Natural killer cell (primary cell): ENCODE results near the gene GALNT2. TPM values are rescaled to one million over a fixed set of nuclear protein-coding genes. Genes with fewer than 3 reads are reported as not detected.

Experiments used
- ATAC-seq, 3 donors: fragments of 150-1000 bp in 2 of 3; fragments of 200-7000 bp in 1 of 3; cut with Tn5 transposase; 1 replicate in 1 of 3; 2 replicates in 2 of 3; pipeline ENCODE4 v1.10.0; 2021; ENCODE audit warnings: mild to moderate bottlenecking in 2 of 3, moderate library complexity in 2 of 3
- DNase-seq, 2 donors: peaks; one replicate each; pipeline versions ENCODE4 v3.0.0 to v3.0.0-alpha.2; 2013 to 2021; ENCODE audit warnings: mixed read lengths in 1 of 2
- H3K27ac ChIP-seq: one replicate; pipeline ENCODE4 v1.5.1; 2013; ENCODE audit warnings: mild to moderate bottlenecking, low read length
- H3K27me3 ChIP-seq: one replicate; pipeline ENCODE4 v1.6.1; 2013; ENCODE audit warnings: low read length; ENCODE audit not compliant: control insufficient read depth, insufficient read depth
- H3K36me3 ChIP-seq: one replicate; pipeline ENCODE4 v1.6.1; 2013; ENCODE audit warnings: low read length; ENCODE audit not compliant: control insufficient read depth, insufficient read depth
- H3K4me1 ChIP-seq: one replicate; pipeline ENCODE4 v1.6.1; 2013; ENCODE audit warnings: low read length; ENCODE audit not compliant: control insufficient read depth, insufficient read depth
- H3K4me3 ChIP-seq: one replicate; pipeline ENCODE4 v1.5.1; 2013; ENCODE audit warnings: low read length
- H3K9me3 ChIP-seq: one replicate; pipeline ENCODE4 v1.6.1; 2013; ENCODE audit warnings: low read length; ENCODE audit not compliant: control insufficient read depth, insufficient read depth
- H3K27ac Mint-ChIP-seq, 2 donors: one replicate each; pipeline ENCODE4 v1.8.0; 2022; ENCODE audit warnings: mild to moderate bottlenecking in 2 of 2, mixed read lengths in 2 of 2, moderate library complexity in 1 of 2
- H3K27me3 Mint-ChIP-seq, 2 donors: one replicate each; pipeline ENCODE4 v1.8.0; 2022; ENCODE audit warnings: low read depth in 2 of 2, mixed read lengths in 2 of 2
- H3K36me3 Mint-ChIP-seq: one replicate; pipeline ENCODE4 v1.8.0; 2022; ENCODE audit warnings: mixed read lengths
- H3K4me1 Mint-ChIP-seq, 2 donors: one replicate each; pipeline ENCODE4 v1.8.0; 2022; ENCODE audit warnings: mixed read lengths in 2 of 2
- H3K4me3 Mint-ChIP-seq: one replicate; pipeline ENCODE4 v1.8.0; 2022; ENCODE audit warnings: mild to moderate bottlenecking, moderate library complexity, mixed read lengths
- H3K9me3 Mint-ChIP-seq, 2 donors: one replicate each; pipeline ENCODE4 v1.8.0; 2022; ENCODE audit warnings: mixed read lengths in 2 of 2
- CTCF ChIP-seq: fragments of 200-600 bp; IDR thresholded peaks from one replicate; pipeline ENCODE4 v1.8.0; 2022; ENCODE audit warnings: antibody characterized with exemption
- WGBS: methylation state at CpG from one replicate; pipeline ENCODE4 v1.1.7; 2013; ENCODE audit warnings: missing lambda C conversion rate; ENCODE audit not compliant: insufficient coverage; 5-methylcytosine and 5-hydroxymethylcytosine counted together
- intact Hi-C: fragments of 100-400 bp; cut with micrococcal nuclease; formaldehyde crosslinking; loops from one replicate; pipeline ENCODE4 v1.14.2; 2022
- total RNA-seq, 4 donors: library from RNA; stranded (reverse); fragments of 120-200 nt in 1 of 4; gene quantifications; one replicate each; pipeline versions ENCODE4 v1.2.3 to v1.2.4, GENCODE V29; 2013 to 2022

GALNT2 gene
- total RNA-seq, 3 donors from 2014 or later (not counting 1 experiment from before 2014, with no cell fraction given): 31.2 to 53.6 (median 47.3) TPM

DNA sequence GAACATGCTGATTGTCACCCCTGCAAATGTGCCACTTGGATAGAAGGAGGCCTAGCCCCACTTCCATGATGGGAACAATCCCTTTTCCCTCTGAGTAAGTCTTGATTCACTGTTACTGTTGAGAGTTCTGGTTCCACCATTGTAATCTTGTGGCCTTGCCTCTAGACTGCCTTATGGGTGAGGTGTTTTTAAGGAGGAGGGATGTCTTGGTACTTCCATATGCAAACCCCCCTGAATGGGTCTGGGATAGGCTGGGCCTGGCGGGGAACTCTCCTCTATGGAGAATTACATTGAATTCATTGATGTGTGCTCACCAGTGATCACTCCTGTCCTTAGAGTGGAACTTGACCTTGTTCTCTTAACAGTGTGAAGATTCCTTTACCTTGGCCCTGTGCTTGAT lies 5.8 kb downstream of the GALNT2 start:
- no peak for DNase-seq
- H3K4me1 Mint-ChIP-seq: peaks cover 51 to 61% of the 10 kb centered on the region in 2 donors
- H3K36me3 ChIP-seq: no peaks in the 10 kb centered on the region
- H3K36me3 Mint-ChIP-seq: no peaks in the 10 kb centered on the region
- H3K9me3 Mint-ChIP-seq: no peaks in the 10 kb centered on the region
- no peak for ATAC-seq
- WGBS: 100% methylated on average over 1 of the region's 1 CpG
- H3K27me3 Mint-ChIP-seq: no peaks in the 10 kb centered on the region
- H3K27me3 ChIP-seq: no peaks in the 10 kb centered on the region
- no peak overlapping the region for H3K27ac ChIP-seq
- intact Hi-C loops: no loop called here
- peaks cover 10% of the 10 kb centered on the region for H3K4me1 ChIP-seq
- H3K27ac Mint-ChIP-seq: peak overlapping the region in 1 of 2 donors; percentile 6
- H3K4me3 Mint-ChIP-seq: no peak overlapping the region
- no peaks in the 10 kb centered on the region for H3K9me3 ChIP-seq
- TF ChIP-seq CTCF: no peak
- H3K4me3 ChIP-seq: no peak overlapping the region

DNA sequence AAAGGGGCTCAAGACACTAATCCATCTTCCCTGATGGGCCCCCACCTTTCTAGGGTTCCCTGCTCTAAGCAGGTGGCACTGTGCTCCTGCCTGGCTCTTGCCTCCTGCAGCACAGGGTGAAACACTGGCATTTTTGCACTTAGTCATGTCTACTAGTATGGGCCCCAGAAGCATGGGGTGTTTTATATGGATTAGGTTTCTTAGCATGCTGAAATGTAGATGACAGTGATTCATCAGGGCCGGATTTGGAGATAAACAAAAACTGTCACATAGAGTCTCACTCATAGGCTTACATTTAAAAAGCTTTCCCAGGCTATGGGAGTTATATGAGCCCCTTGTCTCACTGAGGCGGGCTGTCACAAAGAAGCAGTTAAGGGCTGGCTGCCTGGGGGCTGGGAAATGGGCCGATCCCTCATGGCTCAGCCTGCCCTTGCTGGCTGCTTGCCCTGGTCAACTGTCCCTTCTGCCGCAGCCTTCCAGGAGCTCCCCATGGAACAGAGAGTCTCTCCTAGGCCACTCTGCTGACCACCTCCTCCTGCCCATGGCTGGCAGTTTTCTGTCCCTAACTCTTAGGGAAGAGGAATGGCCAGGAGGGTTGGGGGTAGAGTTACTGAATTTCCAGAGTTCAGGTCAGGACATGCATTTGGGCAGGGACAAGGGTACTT lies 6.5 kb downstream of the GALNT2 start:
- intact Hi-C loops: no loop called here
- Mint-ChIP-seq H3K4me1 (peaks cover 46 to 54% of the 10 kb centered on the region in 2 donors), H3K36me3 (no peaks in the 10 kb centered on the region), H3K27me3 (no peaks in the 10 kb centered on the region), H3K9me3 (no peaks in the 10 kb centered on the region), H3K27ac (peak overlapping the region in 1 of 2 donors; percentile 6), H3K4me3 (no peak overlapping the region)
- Histone ChIP-seq H3K4me1 (peaks cover 6% of the 10 kb centered on the region), H3K27me3 (no peaks in the 10 kb centered on the region), H3K9me3 (no peaks in the 10 kb centered on the region), H3K27ac (no peak overlapping the region), H3K4me3 (no peak overlapping the region), H3K36me3 (no peaks in the 10 kb centered on the region)
- no peak for TF ChIP-seq CTCF
- no peak for DNase-seq
- peak in 1 of 3 donors; percentile 12 for ATAC-seq
- WGBS: 97% methylated on average over 4 of the region's 4 CpGs

GRCh38 chr1:230074270-230074669 lies 7.2 kb downstream of the GALNT2 start:
- ATAC-seq (no peak), DNase-seq (no peak)
- H3K27me3 ChIP-seq: no peaks in the 10 kb centered on the region
- no peaks in the 10 kb centered on the region for H3K27me3 Mint-ChIP-seq
- H3K36me3 ChIP-seq: no peaks in the 10 kb centered on the region
- H3K9me3 Mint-ChIP-seq: no peaks in the 10 kb centered on the region
- no peak overlapping the region for H3K4me3 Mint-ChIP-seq
- no peak overlapping the region for H3K27ac Mint-ChIP-seq
- 95% methylated on average over 4 of the region's 4 CpGs for WGBS
- H3K36me3 Mint-ChIP-seq: no peaks in the 10 kb centered on the region
- H3K9me3 ChIP-seq: no peaks in the 10 kb centered on the region
- H3K4me1 Mint-ChIP-seq: peaks cover 38 to 50% of the 10 kb centered on the region in 2 donors
- no peaks in the 10 kb centered on the region for H3K4me1 ChIP-seq
- intact Hi-C loops: no loop called here
- H3K4me3 ChIP-seq: no peak overlapping the region
- no peak for TF ChIP-seq CTCF
- no peak overlapping the region for H3K27ac ChIP-seq

GRCh38 chr1:230074762-230075161 lies 7.7 kb downstream of the GALNT2 start:
- no peaks in the 10 kb centered on the region for H3K27me3 ChIP-seq
- no peaks in the 10 kb centered on the region for H3K9me3 Mint-ChIP-seq
- no peaks in the 10 kb centered on the region for H3K36me3 Mint-ChIP-seq
- TF ChIP-seq CTCF: no peak
- H3K4me1 ChIP-seq: no peaks in the 10 kb centered on the region
- WGBS: 81% methylated on average over 2 of the region's 2 CpGs
- peaks cover 39 to 51% of the 10 kb centered on the region in 2 donors for H3K4me1 Mint-ChIP-seq
- H3K27me3 Mint-ChIP-seq: no peaks in the 10 kb centered on the region
- ATAC-seq: no peak
- DNase-seq: no peak
- H3K36me3 ChIP-seq: no peaks in the 10 kb centered on the region
- intact Hi-C loops: no loop called here
- no peaks in the 10 kb centered on the region for H3K9me3 ChIP-seq
- H3K27ac Mint-ChIP-seq: no peak overlapping the region
- no peak overlapping the region for H3K4me3 ChIP-seq
- no peak overlapping the region for H3K4me3 Mint-ChIP-seq
- H3K27ac ChIP-seq: no peak overlapping the region
